ENCODE results near the gene MOAP1.
"Not testable (repeated sequence)": the region's sequence is repeated elsewhere in the genome, so short reads cannot be mapped to it uniquely, and the experiment has no call there.

Gene MOAP1

GRCh38 chr14:93184391-93185348 is at the start of gene MOAP1, which contains the start of gene LYSET:
Gene MOAP1 (minus strand): TSS chr14:93184897. CDS start chr14:93184242, 655 bp downstream.
Gene LYSET (plus strand): TSS chr14:93185317. CDS start chr14:93185406, 89 bp downstream.
- DNase-seq: peak; percentile 82 to 86

- DNase-seq: not testable (repeated sequence)
Measured at GRCh38 chr14:93233078-93233477, 48.4 kb upstream of the MOAP1 start.

- no peak for DNase-seq
Measured at GRCh38 chr14:93232159-93232558, 47.5 kb upstream of the MOAP1 start.

GRCh38 chr14:93231129-93231979 is 46.7 kb upstream of the MOAP1 start:
- no peak for DNase-seq

GRCh38 chr14:93230539-93230938 is 45.8 kb upstream of the MOAP1 start:
- DNase-seq: no peak

- no peak for DNase-seq
Measured at GRCh38 chr14:93228550-93228949, 43.9 kb upstream of the MOAP1 start.

- DNase-seq: no peak
Measured at GRCh38 chr14:93223565-93223964, 38.9 kb upstream of the MOAP1 start.

GRCh38 chr14:93220509-93220908 is 35.8 kb upstream of the MOAP1 start:
- DNase-seq: no peak

GRCh38 chr14:93219103-93219726 is 34.5 kb upstream of the MOAP1 start:
- peak in 1 of 2 donors; percentile 16 for DNase-seq

- DNase-seq: no peak
Measured at GRCh38 chr14:93214598-93214997, 29.9 kb upstream of the MOAP1 start.

GRCh38 chr14:93212432-93212831 is 27.7 kb upstream of the MOAP1 start:
- no peak for DNase-seq

- DNase-seq: no peak
Measured at GRCh38 chr14:93207468-93208308, 23.0 kb upstream of the MOAP1 start.

- peak; percentile 83 to 88 for DNase-seq
Measured at GRCh38 chr14:93206793-93207467, 22.2 kb upstream of the MOAP1 start, which contains the start of the genes GON7 and UBR7. Gene GON7 (minus strand): TSS chr14:93207065. CDS start chr14:93207037, 28 bp downstream. Gene UBR7 (plus strand): TSS chr14:93207256. CDS start chr14:93207292, 36 bp downstream.

GRCh38 chr14:93201155-93201704 is 16.5 kb upstream of the MOAP1 start:
- no peak for DNase-seq

- no peak for DNase-seq
Measured at GRCh38 chr14:93200553-93200952, 15.9 kb upstream of the MOAP1 start.

GRCh38 chr14:93199031-93199430 is 14.3 kb upstream of the MOAP1 start:
- DNase-seq: no peak

GRCh38 chr14:93195316-93195999 is 10.8 kb upstream of the MOAP1 start:
- no peak for DNase-seq

- DNase-seq: no peak
Measured at GRCh38 chr14:93186956-93187355, 2.3 kb upstream of the MOAP1 start.

GRCh38 chr14:93186466-93186865 is 1.8 kb upstream of the MOAP1 start:
- no peak for DNase-seq

GRCh38 chr14:93185349-93185720 is 638 bp upstream of the MOAP1 start:
- DNase-seq: no peak

Data from stimulated activated CD4-positive, alpha-beta T cell treated with anti-CD3 and anti-CD28 coated beads, Interleukin-2, amount 100 ng/mL, for 48 hours (primary cell).